ENCODE measurements around the gene MYRFL.

DNA sequence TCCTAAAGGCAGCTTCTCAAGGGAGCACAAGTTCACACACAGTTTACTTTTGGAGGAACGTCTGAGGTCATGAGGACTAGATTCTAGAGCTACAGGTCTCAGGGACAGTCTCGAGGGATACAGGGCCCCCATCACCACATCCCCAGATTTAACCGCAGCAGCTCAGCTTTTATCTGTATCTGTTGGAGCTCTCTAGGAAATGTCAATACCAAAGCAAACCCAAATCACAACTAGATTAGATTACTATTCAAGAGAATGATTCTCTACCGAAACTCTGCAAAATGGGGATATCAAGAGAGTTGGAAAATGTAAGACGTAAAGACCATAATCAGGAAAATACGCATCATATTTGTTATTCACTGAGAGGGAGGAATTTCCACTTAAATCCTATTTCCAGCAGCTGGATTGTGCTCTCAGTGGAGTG is 4.0 kb upstream of the MYRFL start:
- no peak for TF ChIP-seq CTCF (IDR thresholded peaks at IDR 0.05; ENCODE audit: poor library complexity)
- TF ChIP-seq EZH2phosphoT487 (IDR thresholded peaks at IDR 0.05; ENCODE audit: low read depth, severe bottlenecking, unreplicated experiment), result no peak
- TF ChIP-seq EZH2 (IDR thresholded peaks at IDR 0.05; ENCODE audit: borderline replicate concordance), result no peak

Data from hepatocyte (in vitro differentiated cells).